ENCODE data around the gene OPCML. TPM values are rescaled to one million over a fixed set of nuclear protein-coding genes. Genes with fewer than 3 reads are reported as not detected.

Gene OPCML
- total RNA-seq, 1 experiment from 2014 or later = 0.94 TPM

DNA sequence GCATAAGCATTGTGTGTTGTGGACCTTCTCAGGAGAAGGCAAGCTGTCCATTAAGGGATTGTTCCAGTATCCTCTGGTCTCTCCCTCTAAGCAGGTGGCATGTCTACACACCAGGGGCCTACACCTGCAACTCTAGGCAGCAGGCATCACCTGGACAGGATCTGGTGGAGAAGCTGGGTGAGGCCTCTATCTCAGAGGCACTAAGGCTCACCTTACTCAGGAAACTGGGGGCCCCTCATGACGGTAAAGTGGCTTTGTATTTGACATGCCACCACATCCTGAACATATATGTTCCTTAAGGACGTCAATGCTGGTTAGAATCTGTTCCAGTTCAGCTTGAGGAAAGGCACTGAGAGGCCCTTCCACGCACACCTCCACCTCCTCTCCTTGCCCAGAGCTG is 891.3 kb downstream of the OPCML start:
- Mint-ChIP-seq H3K9me3 (no peaks in the 10 kb centered on the region), H3K4me1 (peaks cover 34 to 38% of the 10 kb centered on the region in 2 experiments), H3K4me3 (no peak overlapping the region), H3K27me3 (ENCODE audit: low read depth) (peaks cover 1% of the 10 kb centered on the region; the same call in 1 of the 2 replicates), H3K36me3 (ENCODE audit: insufficient read depth in 1 of 3, low read depth in 3 of 3) (no peaks in the 10 kb centered on the region), H3K27ac (no peak overlapping the region)
- Histone ChIP-seq H2BK12ac (ENCODE audit: insufficient read length, low read depth, low read length) (no peak overlapping the region), H2AK5ac (ENCODE audit: insufficient read length, low read length) (no peak overlapping the region), H4K91ac (ENCODE audit: insufficient read length, low read depth, low read length) (no peak overlapping the region), H3K23ac (ENCODE audit: insufficient read length, low read depth, low read length) (no peak overlapping the region), H3K9me3 (ENCODE audit: control insufficient read depth, low read depth, low read length) (no peaks in the 10 kb centered on the region), H3K79me1 (ENCODE audit: insufficient read depth, low read depth, low read length, poor library complexity, severe bottlenecking) (no peaks in the 10 kb centered on the region), H2BK20ac (ENCODE audit: low read depth, low read length, poor library complexity, severe bottlenecking) (no peak overlapping the region), H4K20me1 (ENCODE audit: control insufficient read depth, insufficient read depth, insufficient read length) (no peaks in the 10 kb centered on the region), H2BK120ac (ENCODE audit: low read depth, low read length, poor library complexity, severe bottlenecking) (no peak overlapping the region), H3T11ph (ENCODE audit: low read length) (no peak overlapping the region), H3K56ac (ENCODE audit: insufficient read length, low read depth, low read length) (no peak overlapping the region), H3K27me3 (ENCODE audit: insufficient read depth, low read length) (no peaks in the 10 kb centered on the region), H3K4me2 (ENCODE audit: insufficient read depth, insufficient read length, low read length) (no peak overlapping the region), H3K14ac (ENCODE audit: insufficient read depth, low read length) (no peak overlapping the region), H3K27ac (ENCODE audit: insufficient read length, low read depth, low read length) (no peak overlapping the region), H2BK15ac (ENCODE audit: low read depth, low read length) (no peak overlapping the region), H3K4me1 (ENCODE audit: insufficient read depth, low read length) (no peaks in the 10 kb centered on the region), H2AFZ (ENCODE audit: low read length) (no peak overlapping the region), H3K4ac (ENCODE audit: low read depth, low read length) (no peak overlapping the region), H4K5ac (ENCODE audit: insufficient read length, low read depth, low read length) (no peak overlapping the region), H3K9ac (ENCODE audit: extremely low read depth, insufficient read length, low read length) (no peak overlapping the region), H3K18ac (ENCODE audit: insufficient read length, low read depth, low read length) (no peak overlapping the region), H3K79me2 (ENCODE audit: insufficient read depth, low read length) (no peaks in the 10 kb centered on the region), H3K23me2 (ENCODE audit: insufficient read length, low read depth, low read length, poor library complexity, severe bottlenecking) (no peaks in the 10 kb centered on the region), H2BK5ac (ENCODE audit: insufficient read length, low read length) (no peak overlapping the region), H4K8ac (replicated peaks; ENCODE audit: insufficient read length, low read depth, low read length) (no peak overlapping the region)
- no peak for DNase-seq
- no CpG with 5 or more reads among the region's 3 CpGs for WGBS (ENCODE audit: extremely low coverage, insufficient read length, low lambda C conversion rate)
- no peak for TF ChIP-seq CTCF (conservative IDR thresholded peaks at IDR 0.05)

Data from H9 (cell line).